SIG-M5 treated with dmso at 0.1 percent for 504 hours (cell line): ENCODE data around the gene CTIF.
"Not testable (repeated sequence)": the region's sequence is repeated elsewhere in the genome, so short reads cannot be mapped to it uniquely, and the experiment has no call there.

Source experiments
- DNase-seq: peaks from one replicate; lab custom pipeline; 2025; ENCODE audit not compliant: unreplicated experiment; lab: John Stamatoyannopoulos, UW

Gene CTIF

DNA sequence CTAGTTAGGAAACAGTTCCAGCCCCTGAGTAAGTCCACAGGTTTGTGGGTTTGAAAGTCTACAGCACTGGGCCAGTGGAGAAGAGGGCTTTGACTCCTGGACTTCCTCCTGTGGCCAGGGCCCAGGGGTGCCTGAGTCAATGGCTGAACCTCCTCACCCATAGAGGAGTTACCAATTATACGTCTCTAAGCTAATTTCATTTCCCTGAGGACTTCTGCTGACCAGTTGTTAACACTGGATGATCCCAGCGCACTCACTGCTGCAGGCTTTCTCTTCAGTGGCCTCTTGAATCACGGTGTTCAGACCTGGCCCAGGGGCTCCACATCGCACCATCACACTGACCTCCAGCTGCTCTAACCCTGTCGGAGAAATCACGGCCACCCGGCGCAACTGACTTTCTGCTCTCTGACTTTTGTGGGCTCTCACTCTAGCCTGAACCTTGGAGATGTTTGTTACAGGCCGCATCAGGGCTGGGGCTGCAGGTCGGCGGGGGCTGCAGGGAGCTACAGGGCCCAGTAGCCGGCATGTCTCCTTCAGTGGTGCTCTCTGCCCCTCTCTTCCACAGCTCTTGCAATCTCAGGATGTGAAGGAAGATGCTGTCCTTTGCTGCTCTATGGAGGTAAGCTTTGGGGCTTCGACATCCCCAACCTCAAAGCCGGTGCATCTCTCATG is 318.3 kb downstream of the CTIF start:
- DNase-seq, result no peak

DNA sequence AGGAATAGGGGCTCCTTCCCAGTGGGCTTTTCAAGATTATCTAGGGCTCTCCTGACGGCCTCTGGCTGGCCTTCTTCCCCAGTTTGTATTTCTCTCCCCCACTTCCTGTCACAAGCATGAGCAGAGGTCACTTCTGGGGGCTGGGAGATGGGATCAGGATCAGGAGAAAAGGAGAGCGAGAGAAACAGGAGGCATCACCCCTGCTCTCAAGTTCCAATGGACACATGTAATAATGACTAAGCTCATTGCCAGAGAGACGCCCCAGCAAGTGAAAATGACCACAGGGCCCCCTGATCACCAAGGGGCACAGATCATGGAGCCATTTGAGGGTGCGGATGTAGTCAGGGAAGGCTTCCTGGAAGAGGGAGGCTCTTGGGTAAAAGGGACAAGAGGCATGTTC is 319.8 kb downstream of the CTIF start:
- DNase-seq, result no peak

DNA sequence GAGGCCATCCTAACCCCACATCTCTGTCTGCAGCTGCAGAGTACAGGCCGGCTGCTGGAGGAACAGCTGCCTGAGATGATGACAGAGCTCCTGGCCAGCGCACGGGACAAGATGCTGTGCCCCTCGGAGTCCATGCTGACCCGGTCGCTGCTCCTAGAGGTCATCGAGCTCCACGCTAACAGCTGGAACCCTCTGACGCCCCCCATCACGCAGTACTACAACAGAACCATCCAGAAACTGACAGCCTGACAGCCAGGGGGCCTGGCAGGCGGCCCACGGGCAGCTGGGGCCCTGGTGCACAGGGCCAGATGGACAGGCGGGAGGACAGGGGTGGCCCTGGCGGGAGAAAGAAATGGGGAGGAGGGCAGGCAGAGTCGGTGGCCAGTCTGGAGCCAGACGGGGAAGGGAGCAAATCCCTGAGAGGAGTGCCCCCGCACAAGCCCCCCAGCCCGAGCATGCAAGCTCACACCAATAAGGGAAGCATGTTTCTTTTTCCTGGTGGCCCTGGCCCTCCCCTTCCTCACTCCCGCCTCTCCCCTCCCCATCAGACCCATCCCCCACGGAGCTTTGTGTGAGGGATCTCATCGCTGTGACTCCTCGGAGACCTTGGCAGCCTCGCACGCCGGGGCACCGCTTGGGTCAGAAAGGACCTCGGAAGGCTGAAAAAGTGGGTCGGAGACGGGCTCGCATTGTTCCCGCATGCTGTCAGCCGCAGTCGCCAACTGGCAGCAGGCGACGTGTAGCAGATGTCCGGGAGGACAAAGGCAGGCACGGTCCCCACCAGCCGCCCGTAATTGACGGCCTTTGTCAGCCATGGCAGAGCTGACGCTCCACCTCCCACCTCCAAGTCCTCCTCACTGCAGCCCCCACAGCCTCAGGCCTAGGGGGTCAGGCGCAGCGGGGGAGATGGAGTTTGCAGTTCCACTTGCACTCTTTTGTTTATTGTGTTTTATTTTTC is 320.8 kb downstream of the CTIF start:
- DNase-seq, result no peak

DNA sequence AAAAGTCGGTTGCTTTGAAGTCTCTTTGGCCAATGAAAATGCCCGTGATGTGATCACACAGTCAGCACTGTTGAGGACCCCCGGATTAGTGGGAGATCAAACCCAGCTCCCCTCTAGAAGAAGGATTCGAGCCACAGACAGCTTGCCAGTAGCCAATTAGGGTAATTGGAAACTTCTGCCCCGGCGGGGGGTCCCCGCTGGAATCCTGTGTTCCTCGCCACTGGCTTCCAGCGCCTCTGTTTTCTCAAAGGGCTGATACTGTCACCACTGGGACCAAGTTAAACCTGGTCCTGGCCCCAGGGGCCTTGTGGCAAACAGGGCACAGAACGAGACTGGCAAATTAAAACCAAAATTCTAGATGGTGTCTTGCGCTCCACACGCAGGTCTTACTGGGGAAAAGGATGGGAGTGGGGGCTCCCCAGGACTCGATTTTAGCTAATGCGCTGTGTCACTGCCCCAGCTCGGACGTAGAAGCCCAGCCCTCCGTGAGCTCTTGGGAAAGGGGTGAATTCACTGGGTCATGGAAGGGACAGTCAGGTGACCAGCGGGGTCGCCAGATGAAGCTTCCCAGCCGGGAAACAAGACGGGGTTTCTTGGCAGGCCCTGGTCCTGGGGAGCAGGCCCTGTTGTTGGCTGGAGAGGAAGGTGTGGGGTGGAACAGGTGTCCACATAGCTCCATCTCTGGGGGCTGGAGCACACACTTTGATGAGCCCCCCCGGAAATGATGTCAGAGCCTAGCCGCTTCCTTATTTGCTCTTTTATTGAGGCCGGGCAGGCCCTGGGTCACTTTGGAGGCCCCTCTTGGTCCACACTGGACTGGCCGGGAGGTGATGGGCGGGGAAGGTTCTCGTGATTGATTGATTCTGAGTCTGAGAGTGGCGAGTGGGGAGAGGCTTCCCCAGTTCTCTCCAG is 321.7 kb downstream of the CTIF start:
- no peak for DNase-seq

DNA sequence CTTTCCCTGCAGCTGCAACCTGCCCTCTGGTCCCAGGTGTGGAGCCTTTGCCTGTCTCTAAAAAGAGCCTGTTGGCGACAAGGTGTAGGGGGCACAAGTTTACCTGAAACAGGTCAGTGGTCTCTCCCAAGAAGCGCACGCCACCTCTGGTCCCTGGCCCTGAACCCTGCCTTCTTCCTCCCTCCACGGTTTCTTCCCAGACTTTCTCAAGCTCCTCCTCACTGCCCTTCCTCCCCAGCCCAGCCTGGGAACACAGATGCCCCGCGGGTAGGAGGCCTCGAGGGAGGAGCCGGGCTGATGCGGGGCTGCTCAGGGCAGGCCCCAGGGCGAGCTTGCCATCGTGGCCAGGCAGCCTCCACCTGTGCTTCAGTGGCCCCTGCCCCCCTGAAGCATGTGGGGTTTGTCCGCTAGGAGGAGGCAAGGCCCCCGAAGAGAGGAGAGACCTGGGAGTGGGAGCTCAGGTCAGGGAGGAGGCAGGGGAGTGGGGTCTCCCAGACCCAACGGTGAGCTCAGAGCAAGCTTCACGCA is 322.4 kb downstream of the CTIF start:
- DNase-seq, result no peak

DNA sequence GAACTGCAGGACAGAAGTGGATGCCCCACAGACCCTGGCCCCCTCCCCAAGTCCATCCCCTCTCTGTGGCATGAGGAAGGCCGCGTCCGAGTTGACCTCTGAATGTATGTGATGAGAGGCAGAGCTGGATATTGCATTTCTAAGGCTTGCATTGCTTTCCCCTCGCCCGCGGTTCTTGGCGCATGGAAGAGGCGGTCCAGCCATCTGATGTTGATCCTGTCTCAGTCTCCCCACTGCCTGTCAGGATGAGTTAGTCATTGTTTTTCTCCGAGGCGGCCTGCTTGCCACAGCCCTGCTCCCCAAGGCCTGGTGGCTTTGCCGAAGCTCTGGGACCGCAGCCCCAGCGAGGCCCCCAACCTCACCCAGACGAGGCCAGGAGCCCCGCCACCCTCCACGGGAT is 323.3 kb downstream of the CTIF start:
- no peak for DNase-seq

DNA sequence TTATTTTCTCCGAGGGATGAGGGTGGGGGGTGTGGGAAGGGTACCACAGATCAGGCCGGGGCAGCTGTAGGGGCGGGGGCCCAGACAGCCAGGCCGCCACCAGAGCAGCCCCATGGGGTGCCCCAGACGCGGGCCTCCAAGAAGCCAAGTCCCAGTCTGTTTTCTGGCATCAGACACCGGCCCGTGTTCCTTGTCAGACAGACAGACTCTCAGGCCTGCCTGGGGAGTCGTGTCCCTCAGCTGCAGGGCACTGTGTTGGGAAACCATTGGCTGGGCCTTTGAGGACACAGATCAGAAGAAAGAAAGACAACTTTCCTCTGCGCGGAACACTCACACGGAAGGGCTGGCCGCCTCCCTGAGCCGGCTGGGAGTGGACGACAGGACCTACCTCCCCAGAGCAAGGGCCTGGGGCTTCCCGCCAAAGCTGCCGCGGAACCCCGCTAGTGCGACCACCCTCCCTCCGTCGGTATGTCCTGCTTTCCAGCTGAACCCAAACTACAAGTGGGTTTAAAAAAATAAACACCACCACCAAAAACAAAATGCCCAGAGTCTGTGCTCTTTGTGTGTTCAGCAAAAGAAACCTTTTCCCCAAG is 323.9 kb downstream of the CTIF start:
- no peak for DNase-seq

DNA sequence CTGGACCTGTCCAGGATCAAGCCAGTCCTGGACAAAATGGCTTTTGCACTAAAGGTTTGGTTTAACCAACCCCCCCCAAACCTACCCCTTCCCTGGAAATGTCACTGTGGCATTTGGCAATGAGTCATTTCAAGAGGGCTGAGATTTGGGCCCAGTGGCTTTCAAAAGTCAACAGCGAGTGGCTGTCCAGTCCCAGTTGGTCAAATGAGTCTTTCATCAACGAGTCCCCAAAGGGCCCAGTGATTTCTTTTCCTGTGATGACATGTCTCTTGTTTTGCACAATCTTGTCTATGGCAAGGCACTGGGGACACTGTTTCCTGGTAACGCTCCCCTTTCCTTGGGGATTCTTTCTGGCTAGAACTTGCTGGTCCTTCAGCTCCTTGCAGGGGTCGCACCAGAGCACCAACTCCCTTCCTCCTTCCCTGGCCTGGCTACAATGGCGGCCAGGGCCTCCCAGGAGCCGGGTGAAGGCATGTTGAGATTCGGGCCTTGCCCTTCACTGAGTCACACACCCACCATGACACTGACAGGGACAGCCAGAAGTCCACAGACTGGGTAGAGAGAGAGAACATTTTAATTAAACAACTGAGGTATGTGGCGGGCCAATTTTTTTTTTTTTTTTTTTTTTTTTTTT is 324.7 kb downstream of the CTIF start:
- DNase-seq, result no peak

DNA sequence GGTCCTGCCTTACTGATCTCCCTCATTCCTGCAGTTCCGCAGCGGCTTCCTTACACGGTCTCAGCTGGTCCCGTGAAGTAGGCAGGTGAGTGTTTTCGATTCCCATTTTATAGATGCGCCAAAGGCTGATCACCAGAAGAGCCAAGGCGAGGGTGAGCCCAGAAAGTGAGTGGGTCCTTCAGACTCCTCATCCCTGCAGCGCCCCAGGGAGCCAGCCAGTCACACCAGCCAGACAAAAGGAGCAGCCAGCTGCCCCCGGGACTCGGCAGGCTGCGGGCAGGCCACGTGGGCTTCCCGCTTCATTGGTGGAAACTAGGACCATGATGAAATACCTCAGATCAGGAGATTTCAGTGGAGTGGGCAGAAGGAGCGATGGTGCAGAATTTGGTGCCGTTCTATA is 326.0 kb downstream of the CTIF start:
- DNase-seq, result no peak

DNA sequence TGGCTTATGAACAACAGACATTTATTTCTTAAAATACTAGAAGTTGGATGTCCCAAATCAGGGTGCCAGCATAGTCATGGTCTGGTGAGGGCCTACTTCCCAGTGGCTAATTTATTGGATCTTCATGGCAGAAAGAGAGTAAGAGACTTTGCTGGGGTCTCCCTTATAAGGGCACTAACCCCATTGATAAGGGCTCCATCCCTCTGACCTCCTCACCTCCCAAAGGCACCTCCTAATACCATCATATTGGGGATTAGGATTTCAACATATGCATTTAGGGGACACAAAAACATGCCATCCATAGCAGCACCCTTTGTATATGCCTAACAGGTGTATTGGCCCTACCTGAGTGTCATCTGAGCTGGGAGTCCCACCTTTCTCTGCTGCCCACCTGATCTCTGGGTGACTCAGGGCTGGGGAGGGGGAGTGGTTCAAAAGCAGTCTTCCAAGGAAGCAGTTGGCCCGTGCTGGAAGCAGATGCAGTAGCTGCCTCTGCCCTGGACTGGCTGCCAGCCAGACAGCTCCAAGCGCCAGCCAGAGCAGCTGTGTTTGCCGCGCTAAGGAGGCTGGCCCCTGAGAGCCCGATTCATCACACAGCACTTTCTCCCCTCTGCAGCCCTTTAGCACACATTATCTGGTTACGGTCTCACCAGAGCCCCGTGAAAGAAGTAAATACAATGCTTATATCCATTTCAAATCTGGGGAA is 327.4 kb downstream of the CTIF start:
- DNase-seq, result no peak

DNA sequence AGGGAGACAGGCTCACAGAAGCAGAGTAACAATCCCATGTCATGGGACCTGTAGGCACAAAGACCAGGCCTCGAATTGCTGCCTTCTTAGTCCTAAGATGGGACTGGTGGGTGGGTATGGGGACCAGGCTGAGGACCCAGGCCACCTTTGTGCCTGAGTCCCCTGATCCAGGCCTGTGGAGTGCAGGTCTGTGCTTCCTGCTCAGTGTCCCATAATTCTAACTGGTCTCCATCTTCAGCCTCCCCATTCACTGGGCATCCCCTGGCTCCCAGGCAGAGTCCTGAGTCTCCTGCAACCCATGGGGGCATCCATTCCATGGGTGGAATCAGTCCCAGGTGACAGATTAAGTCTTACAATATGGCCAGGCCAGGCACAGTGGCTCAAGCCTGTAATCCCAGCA is 328.0 kb downstream of the CTIF start:
- DNase-seq, result no peak

DNA sequence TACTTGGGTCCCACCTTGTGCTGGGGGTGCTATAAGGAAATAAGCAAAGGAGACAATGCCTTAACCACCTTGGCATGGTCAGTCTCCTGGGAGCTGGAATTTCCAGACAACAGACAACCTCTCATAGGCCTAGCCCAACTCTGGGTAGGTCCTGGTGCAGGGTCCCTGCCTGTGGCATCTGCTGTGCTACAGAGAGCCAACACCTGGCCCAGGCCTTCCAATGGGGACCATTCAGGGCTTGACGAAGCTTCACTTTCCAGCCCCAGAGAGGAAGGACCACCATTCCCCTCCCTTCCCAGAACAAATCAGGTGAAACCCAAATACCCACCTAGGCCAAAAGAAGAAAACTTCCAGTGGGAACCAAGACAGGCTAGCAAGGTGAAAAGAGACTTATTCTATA is 329.1 kb downstream of the CTIF start:
- DNase-seq, result no peak

DNA sequence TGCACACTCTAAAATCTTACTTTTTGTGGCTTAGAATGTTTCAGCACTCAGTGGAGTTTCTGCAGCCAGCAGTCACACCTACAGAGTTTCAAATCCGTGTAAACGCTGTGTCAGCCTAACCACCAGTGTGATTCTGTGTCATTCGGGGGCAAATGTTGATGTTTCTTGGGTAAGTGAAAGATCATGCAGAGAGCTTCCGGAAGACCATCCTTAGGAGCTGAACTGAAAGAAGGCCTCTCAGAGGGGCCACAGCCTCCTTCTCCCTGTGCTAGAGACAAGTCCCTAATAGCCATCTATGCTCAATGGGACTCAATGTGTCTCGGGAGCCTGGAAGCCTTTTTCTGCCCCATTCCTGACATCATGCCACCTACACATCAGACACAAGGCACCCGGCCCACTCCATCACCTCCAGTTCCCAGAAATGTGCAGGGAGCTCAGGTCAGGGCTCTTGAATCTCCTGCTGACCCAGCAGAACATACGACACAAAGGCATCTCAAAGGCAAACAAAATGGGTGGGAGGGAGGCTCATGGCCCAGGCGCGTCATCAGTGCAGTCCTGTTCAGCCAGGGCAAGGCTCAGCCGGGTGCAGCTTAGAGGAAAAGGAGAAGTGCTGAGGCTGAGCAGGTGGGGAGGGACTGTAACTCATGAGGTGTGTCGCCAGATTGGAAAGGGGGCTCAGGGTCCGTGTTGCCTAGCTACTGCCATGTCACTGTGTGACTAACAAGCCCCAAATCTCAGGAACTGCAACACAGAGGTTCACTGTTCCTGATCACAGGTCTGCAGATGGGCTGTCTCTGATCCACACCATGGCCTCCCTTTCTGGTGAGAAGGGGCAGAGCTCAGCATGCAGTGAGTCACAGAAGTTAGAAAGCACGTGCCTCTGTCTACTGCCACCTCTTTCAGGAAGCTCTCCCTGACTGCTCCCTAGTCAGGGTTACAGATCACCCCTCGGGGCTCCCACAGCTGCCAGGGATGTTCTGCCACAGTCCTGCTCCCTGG is 329.9 kb downstream of the CTIF start:
- peak; percentile 39 for DNase-seq

DNA sequence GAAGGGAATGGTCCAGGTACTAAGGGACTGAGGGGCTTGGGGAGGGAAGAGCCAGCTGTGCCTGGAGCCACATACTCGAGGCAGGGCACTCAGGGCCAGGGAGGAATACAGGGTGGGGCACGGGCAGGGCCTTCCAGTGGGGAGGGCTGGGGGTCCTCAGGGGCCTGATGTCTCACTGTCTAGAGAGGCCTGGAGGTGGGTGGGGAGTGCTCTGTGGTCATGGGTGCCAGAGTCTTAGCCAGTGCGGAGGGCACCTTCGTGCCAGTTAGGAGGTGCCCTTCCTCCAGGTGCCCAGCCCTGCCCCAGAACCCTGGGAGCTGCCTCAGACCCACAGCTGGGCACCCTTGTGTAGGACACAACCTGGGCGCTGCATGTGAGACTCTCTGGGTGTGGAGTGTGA is 330.8 kb downstream of the CTIF start:
- DNase-seq, result no peak

DNA sequence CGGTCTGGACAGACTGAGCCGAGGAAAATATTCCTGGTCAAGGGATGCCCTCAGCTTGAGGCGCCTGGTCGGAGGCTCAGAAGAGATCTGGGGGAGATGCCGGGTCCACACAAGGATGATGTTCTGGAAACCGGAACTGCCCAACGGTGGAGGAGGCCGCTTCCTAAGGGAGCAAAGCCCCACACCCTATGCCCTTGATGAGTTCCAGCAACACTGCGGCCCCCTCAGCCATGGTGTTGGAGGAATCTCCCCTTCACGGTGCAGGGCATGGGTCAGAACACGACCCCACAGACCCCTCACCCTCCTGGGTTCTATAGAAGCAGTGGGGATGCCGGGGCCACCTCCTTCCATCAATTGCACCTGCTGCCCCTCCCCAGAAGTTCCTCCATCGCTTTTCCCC is 332.1 kb downstream of the CTIF start:
- not testable (repeated sequence) for DNase-seq

DNA sequence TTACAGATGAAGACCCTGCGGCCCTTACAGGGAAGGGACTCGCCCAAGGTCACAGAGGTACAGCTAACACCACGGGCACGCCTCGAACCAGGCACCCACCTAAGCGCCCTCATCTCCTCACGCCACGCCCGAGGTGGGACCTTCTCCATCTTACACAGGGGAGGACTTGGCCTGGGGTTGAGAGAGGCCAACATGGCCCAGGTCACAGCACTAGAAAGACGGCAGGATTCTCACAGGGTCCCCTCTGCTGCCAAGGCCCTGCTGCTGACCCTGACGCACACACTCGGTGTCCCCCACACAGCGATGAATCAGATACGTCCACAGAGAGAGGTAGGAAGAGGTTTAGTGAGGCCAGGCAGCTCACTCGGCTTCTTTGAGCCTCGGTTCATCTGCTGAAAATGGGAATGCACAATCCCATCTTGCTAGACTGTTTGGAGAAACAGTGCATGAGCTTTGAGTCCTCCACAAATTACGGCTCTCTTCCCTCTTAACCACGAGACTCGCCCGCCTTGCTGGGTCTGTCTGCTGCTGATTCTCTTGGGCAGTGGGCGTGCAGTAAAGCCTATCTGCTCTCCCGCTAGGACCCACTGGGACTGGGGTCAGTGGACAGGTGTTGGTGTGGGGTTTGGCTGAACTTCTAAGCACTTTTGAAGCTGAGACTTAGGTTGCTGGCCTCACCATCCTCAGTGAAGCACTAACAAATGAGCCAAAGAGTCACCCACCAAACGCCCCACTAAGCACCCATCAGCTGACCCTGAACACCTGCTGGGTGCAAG is 332.7 kb downstream of the CTIF start:
- DNase-seq, result no peak

DNA sequence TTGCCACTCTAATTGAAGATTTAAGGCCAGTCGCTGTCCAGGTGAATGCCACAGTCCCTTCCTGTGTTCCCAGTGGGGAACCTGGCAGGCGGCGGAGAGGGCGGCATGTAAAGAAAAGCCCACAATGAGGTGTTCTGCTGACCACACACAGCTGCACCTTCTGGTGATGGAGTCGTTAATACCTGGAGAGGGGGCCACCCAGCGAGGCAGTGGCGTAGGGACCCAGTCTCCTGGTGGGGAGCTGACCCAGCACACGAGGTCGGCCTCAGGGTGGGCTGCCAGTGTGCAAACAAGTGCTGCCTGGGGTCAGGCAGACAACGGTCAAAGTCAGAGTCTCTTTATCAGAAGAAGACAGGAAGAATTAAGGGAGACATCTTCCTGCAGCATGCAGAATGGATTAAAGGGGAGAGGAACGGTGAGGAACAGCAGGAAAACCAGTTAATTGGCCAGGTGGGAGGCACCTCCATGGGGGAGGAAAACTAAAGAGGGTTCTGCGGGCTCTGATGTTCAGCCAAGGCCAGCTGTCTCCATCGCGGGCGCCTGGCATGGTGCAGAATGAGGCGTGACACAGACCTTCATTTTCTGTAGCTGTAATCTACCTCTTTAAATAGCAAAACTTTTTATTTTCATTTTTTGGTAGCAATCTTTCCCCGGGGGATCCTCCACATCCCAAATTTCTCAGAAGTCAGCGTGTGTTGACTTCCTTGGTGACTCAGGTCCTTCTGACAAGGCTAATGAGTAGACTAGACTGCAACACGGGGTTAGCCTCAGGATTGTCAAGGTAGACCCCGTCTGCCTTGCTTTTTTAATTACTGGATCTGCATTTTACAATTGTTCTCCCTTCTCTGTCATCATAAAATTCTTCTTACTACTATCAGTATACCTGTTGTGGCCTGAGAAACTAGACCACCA is 333.7 kb downstream of the CTIF start:
- no peak for DNase-seq
